Heart right ventricle (tissue), 16 donors: ENCODE results near the gene PAM16. TPM values are rescaled to one million over a fixed set of nuclear protein-coding genes. Genes with fewer than 3 reads are reported as not detected.

Experiments used
- ATAC-seq, 8 donors: fragments of 200-7000 bp; cut with Tn5 transposase; one replicate each; pipeline ENCODE4 v1.9.1; 2020; ENCODE audit warnings: mild to moderate bottlenecking in 8 of 8, moderate library complexity in 8 of 8, moderate number of reproducible peaks in 1 of 8
- DNase-seq, 2 donors: peaks; one replicate each; pipeline ENCODE4 v3.0.0-alpha.2; 2020
- H3K27ac ChIP-seq, 10 donors: fragments of 200-600 bp; sonication (generic) in 2 of 10; one replicate each; pipeline versions ENCODE4 v1.5.0 to v1.8.0; 2020 to 2022; ENCODE audit warnings: mild to moderate bottlenecking in 3 of 10
- H3K27me3 ChIP-seq, 7 donors: fragments of 200-600 bp; one replicate each; pipeline ENCODE4 v1.8.0; 2021 to 2022; ENCODE audit warnings: mild to moderate bottlenecking in 2 of 7
- H3K36me3 ChIP-seq, 9 donors: fragments of 200-600 bp; sonication (generic) in 1 of 9; one replicate each; pipeline versions ENCODE4 v1.5.0 to v1.8.0; 2020 to 2022; ENCODE audit warnings: mild to moderate bottlenecking in 2 of 9
- H3K4me1 ChIP-seq, 9 donors: fragments of 200-600 bp; sonication (generic) in 1 of 9; one replicate each; pipeline versions ENCODE4 v1.5.0 to v1.8.0; 2020 to 2022; ENCODE audit warnings: mild to moderate bottlenecking in 4 of 9
- H3K4me3 ChIP-seq, 10 donors: fragments of 200-600 bp; sonication (generic) in 2 of 10; one replicate each; pipeline versions ENCODE4 v1.5.0 to v1.8.0; 2020 to 2022; ENCODE audit warnings: mild to moderate bottlenecking in 7 of 10, moderate library complexity in 2 of 10
- H3K9me3 ChIP-seq, 11 donors: fragments of 200-600 bp in 10 of 11; sonication (generic) in 2 of 11; one replicate each; pipeline versions ENCODE4 v1.5.0 to v1.8.0; 2013 to 2022; ENCODE audit warnings: mild to moderate bottlenecking in 2 of 11, control low read depth in 1 of 11, moderate library complexity in 1 of 11
- WGBS, 2 donors: extraction: QIAGEN DNeasy Blood & Tissue Kit; methylation state at CpG; one replicate each; pipeline ENCODE4 v1.1.7; 2013; ENCODE audit warnings: inconsistent platforms in 1 of 2; 5-methylcytosine and 5-hydroxymethylcytosine counted together
- intact Hi-C, 10 donors: fragments of 100-400 bp; cut with DNase I; formaldehyde crosslinking; loops; one replicate each; pipeline versions ENCODE4 v1.11.1 to v1.14.2; 2022
- polyA plus RNA-seq, 2 donors: library from polyadenylated mRNA; stranded (reverse); fragments of 200-250 nt; gene quantifications; one replicate each; pipeline ENCODE4 v1.2.3, GENCODE V29; 2013
- total RNA-seq, 10 donors: library from RNA; stranded (reverse); fragmentation: NEBNext Ultra II Directional in 3 of 10; extraction: Animal tissue kit (Norgen Biotek cat#: 25700) in 3 of 10; gene quantifications; one replicate each; pipeline versions ENCODE4 v1.2.1 to v1.2.4, GENCODE V29; 2021 to 2023
- TF ChIP-seq, protein P1 (sequence below), 9 donors: fragments of 200-600 bp; sonication (generic) in 2 of 9; IDR thresholded peaks; one replicate each; pipeline versions ENCODE4 v1.5.0 to v1.8.0; 2021 to 2022; ENCODE audit warnings: antibody characterized with exemption in 9 of 9, mild to moderate bottlenecking in 5 of 9, moderate library complexity in 1 of 9
- donor health status: Arrhythmogenic right ventricular cardiomyopathy.
- donor health status: ischemic (EF 13 %, LVEDD 7.1; RV severe dilation, severe dysfunction).
- donor health status: healthy with polysubstance abuse.
- donor health status: DM: no; HTN: yes; CAD: no.
- donor health status: DM: no; HTN: no; CAD: no.
- donor health status: ischemic (EF 25% LVEDD 6.9; RV normal size, moderate dysfunction).
- donor health status: ischemic (EF 25% LVEDD 5.7; RV mildly dilated, moderate dysfunction).
- donor health status: healthy.
- donor health status: DM: yes; HTN: yes; CAD: no.
- donor health status: Ischemic cardiomyopathy.
- donor health status: ischemic (EF 35%, LVEDD 5.7; RV mildly dilated, moderate dysfunction).
- donor health status: nonischemic (EF 11% LVEDD 7.7; RV severe dilation, severe dysfunction).
- donor health status: DM: yes; HTN: yes; CAD: no.
- donor health status: PGD.
- donor health status: ischemic (EF 29% LVEDD 5.4; RV normal size, mild dysfunction).
- donor health status: nonischemic (EF 23%, LVEDD 6.1; RV moderate dilation, normal function).

Gene PAM16
- total and polyA plus RNA-seq, 12 donors, result 44.2 to 288 (median 59.0) TPM

DNA sequence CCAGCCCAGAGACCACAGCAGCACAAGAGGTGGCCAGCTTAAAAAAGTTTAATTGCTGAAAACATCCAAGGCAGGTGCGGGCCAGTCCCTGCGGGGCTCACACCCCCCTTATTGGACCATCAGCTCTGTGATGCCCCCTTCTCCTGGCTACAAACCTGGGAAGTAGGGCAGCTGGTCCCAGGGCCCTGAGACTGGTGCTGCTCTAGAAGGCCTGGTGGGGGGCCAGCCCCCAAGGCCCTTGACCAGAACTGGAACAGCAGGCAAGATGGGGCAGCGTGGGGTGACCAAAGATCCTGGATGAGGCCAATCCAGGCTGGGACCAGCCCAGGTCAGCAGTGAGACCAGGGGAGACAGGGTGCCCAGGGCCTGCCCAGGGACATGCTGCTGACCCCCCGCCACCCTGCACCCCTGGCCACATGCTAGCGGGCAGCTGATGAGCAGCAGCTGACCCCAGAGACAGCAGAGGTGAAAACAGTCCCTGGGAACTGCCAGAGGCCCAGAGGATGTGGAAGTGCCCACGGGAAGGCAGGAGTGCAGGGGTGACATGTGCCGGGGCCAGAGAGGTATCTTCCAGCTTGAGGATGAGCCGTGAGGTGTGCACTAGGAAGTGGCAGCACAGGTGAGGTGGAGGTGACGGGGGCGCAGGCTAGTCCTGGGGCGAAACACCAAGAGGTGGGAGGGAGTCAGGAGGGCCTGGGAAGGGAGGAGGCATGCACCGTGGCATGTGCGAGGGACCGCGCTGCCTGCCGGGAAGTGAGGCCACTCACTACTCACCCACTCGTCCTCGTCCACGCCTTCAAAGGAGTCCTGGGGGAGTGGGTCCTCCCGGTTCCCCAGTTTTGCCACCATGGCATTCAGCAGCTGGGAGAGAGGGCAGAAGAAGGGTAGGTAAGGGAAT is 3.6 kb upstream of the PAM16 start:
- peaks cover 0 to 16% (median 13%) of the 10 kb centered on the region in 9 donors for H3K4me1 ChIP-seq
- peaks cover 0 to 54% (median 6%) of the 10 kb centered on the region in 9 donors for H3K36me3 ChIP-seq
- no peaks in the 10 kb centered on the region for H3K27me3 ChIP-seq
- 95% methylated on average over 20 of the region's 20 CpGs for WGBS, 2 donors
- no peak for ATAC-seq
- TF ChIP-seq, protein P1, sequence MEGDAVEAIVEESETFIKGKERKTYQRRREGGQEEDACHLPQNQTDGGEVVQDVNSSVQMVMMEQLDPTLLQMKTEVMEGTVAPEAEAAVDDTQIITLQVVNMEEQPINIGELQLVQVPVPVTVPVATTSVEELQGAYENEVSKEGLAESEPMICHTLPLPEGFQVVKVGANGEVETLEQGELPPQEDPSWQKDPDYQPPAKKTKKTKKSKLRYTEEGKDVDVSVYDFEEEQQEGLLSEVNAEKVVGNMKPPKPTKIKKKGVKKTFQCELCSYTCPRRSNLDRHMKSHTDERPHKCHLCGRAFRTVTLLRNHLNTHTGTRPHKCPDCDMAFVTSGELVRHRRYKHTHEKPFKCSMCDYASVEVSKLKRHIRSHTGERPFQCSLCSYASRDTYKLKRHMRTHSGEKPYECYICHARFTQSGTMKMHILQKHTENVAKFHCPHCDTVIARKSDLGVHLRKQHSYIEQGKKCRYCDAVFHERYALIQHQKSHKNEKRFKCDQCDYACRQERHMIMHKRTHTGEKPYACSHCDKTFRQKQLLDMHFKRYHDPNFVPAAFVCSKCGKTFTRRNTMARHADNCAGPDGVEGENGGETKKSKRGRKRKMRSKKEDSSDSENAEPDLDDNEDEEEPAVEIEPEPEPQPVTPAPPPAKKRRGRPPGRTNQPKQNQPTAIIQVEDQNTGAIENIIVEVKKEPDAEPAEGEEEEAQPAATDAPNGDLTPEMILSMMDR (IDR thresholded peaks at IDR 0.05), result no peak
- no peak for DNase-seq
- H3K9me3 ChIP-seq, result no peaks in the 10 kb centered on the region
- intact Hi-C loops, result no loop called here
- no peak overlapping the region for H3K4me3 ChIP-seq
- no peak overlapping the region for H3K27ac ChIP-seq

DNA sequence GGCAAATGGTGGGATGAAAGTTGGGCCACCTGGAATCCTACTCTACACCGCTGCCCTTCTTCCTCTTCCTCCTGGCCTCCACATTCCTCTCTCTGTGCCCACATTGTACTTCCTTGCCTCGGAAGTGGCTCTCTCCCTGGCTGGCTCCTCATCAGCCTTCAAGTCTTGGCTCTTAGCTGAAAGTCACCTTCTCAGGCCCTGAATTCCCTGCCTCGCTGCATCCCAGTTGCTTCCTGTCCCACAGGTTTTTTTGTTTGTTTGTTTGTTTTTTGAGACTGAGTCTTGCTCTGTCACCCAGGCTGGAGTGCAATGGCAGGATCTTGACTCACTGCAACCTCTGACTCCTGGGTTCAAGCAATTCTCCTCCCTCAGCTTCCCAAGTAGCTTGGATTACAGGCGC is 2.6 kb upstream of the PAM16 start:
- no peaks in the 10 kb centered on the region for H3K9me3 ChIP-seq
- no peak overlapping the region for H3K27ac ChIP-seq
- TF ChIP-seq, protein P1 (IDR thresholded peaks at IDR 0.05), result no peak
- WGBS, 2 donors, result 80 to 89% methylated on average over 4 of the region's 4 CpGs
- H3K27me3 ChIP-seq, result no peaks in the 10 kb centered on the region
- no peak overlapping the region for H3K4me3 ChIP-seq
- DNase-seq (no peak), ATAC-seq (no peak)
- intact Hi-C loops, result no loop called here
- peaks cover 0 to 45% (median 6%) of the 10 kb centered on the region in 9 donors for H3K36me3 ChIP-seq
- peaks cover 2 to 23% (median 18%) of the 10 kb centered on the region in 9 donors for H3K4me1 ChIP-seq

DNA sequence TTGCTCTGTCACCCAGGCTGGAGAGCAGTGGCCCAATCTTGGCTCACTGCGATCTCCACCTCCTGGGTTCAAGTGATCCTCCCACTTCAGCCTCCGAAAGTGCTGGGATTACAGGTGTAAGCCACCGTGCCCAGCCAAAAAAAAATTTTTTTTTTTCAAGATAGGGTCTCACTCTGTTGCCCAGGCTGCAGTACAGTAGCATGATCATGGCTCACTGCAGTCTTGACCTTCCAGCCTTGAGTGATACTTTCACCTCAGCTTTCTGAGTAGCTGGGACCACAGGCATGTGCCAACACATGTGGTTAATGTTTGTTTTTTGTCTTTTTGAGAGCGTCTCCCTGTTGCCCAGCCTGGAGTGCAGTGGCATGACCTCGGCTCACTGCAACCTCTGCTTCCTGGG is 1.7 kb upstream of the PAM16 start:
- peaks cover 0 to 37% (median 1%) of the 10 kb centered on the region in 9 donors for H3K36me3 ChIP-seq
- 94% methylated on average over 5 of the region's 5 CpGs for WGBS, 2 donors
- H3K27ac ChIP-seq, result no peak overlapping the region
- no peak overlapping the region for H3K4me3 ChIP-seq
- intact Hi-C loops, result no loop called here
- ATAC-seq, result no peak
- TF ChIP-seq, protein P1 (IDR thresholded peaks at IDR 0.05), result no peak
- no peak for DNase-seq
- peaks cover 7 to 31% (median 26%) of the 10 kb centered on the region in 9 donors for H3K4me1 ChIP-seq
- no peaks in the 10 kb centered on the region for H3K27me3 ChIP-seq
- no peaks in the 10 kb centered on the region for H3K9me3 ChIP-seq

DNA sequence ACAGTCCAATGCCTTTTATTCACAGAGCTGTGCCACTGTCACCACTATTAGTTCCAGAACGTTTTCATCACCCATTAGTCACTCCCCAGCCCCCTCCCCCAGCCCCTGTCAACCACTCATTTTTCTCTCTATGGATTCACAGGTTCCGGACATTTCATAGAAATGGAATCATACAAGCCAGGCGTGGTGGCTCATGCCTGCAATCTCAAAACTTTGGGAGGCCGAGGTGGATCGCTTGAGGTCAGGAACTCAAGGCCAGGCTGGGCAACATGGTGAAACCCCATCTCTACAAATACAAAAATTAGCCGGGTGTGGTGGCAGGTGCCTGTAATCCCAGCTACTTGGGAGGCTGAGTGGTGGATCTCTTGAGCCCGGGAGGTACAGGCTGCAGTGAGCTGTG is 759 bp upstream of the PAM16 start:
- Histone ChIP-seq H3K4me1 (peaks cover 11 to 40% (median 30%) of the 10 kb centered on the region in 9 donors), H3K27me3 (no peaks in the 10 kb centered on the region), H3K27ac (peak overlapping the region in 2 of 10 donors; percentile 34 to 94), H3K9me3 (no peaks in the 10 kb centered on the region), H3K4me3 (no peak overlapping the region), H3K36me3 (peaks cover 0 to 27% (median 0%) of the 10 kb centered on the region in 9 donors)
- intact Hi-C loops, result no loop called here
- DNase-seq, result no peak
- ATAC-seq, result no peak
- TF ChIP-seq, protein P1 (IDR thresholded peaks at IDR 0.05), result no peak
- 75 to 81% methylated on average over 7 of the region's 7 CpGs for WGBS, 2 donors
